Measurements from ENCODE around the gene ERN1. TPM values are rescaled to one million over a fixed set of nuclear protein-coding genes. Genes with fewer than 3 reads are reported as not detected.

Gene ERN1
- total and polyA plus RNA-seq, 4 donors: 8.3 to 34.2 (median 19.4) TPM

DNA sequence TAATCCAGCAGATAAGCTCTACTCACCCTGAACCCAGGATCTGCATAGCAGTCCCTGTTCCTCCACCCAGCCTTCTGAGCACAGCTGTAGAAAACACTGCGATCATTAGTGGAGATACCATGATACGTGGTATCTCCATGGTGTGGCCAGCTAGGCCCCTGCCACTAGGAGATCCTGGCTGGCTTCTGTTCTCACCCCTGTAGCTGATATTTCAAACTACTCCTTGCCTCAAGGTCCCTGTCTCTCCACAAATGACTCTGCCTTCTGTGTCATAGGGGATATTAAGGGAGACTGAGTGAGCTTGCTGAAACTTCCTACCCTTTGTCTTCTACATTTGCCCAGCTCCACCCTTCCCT, 44.3 kb downstream of the ERN1 start:
- H3K4me1 ChIP-seq (ENCODE audit: control insufficient read depth in 5 of 5, insufficient read depth in 5 of 5, low read length in 5 of 5): peaks cover 7 to 23% (median 11%) of the 10 kb centered on the region in 5 donors
- 75 to 86% methylated on average over 2 of the region's 2 CpGs for WGBS, 2 donors

GRCh38 chr17:64084940-64085649, 44.8 kb downstream of the ERN1 start:
- peaks cover 7 to 23% (median 9%) of the 10 kb centered on the region in 5 donors for H3K4me1 ChIP-seq (ENCODE audit: control insufficient read depth in 5 of 5, insufficient read depth in 5 of 5, low read length in 5 of 5)
- no peaks in the 10 kb centered on the region for H3K36me3 ChIP-seq (ENCODE audit: control insufficient read depth in 4 of 4, insufficient read depth in 4 of 4, low read length in 4 of 4)
- WGBS, 2 donors: 71 to 80% methylated on average over 8 of the region's 8 CpGs
- H3K9me3 ChIP-seq (ENCODE audit: control insufficient read depth in 4 of 4, insufficient read depth in 3 of 4, low read length in 3 of 4): peaks cover 0 to 2% (median 0%) of the 10 kb centered on the region in 4 donors
- ATAC-seq (ENCODE audit: insufficient read depth, low FRiP score) (no peak), DNase-seq (peak in 2 of 3 donors; percentile 29 to 69)
- H3K27ac ChIP-seq (ENCODE audit: low read depth in 1 of 2, low read length in 1 of 2): peak overlapping the region in 1 of 2 donors; percentile 44
- TF ChIP-seq CTCF (IDR thresholded peaks at IDR 0.05; ENCODE audit: control extremely low read depth, extremely low read depth): no peak
- H3K9ac ChIP-seq (ENCODE audit: insufficient read depth in 1 of 2, low read length in 2 of 2): no peak overlapping the region
- H3K4me3 ChIP-seq: no peak overlapping the region
- no peaks in the 10 kb centered on the region for H3K27me3 ChIP-seq (ENCODE audit: control insufficient read depth in 3 of 3, insufficient read depth in 3 of 3, low read length in 2 of 3)

More for the DNA sequence above, 44.3 kb downstream of the ERN1 start:
- Histone ChIP-seq H3K4me3 (no peak overlapping the region), H3K27me3 (ENCODE audit: control insufficient read depth in 3 of 3, insufficient read depth in 3 of 3, low read length in 2 of 3) (no peaks in the 10 kb centered on the region), H3K9ac (ENCODE audit: insufficient read depth in 1 of 2, low read length in 2 of 2) (no peak overlapping the region), H3K27ac (ENCODE audit: low read depth in 1 of 2, low read length in 1 of 2) (peak overlapping the region in 1 of 2 donors; percentile 44), H3K9me3 (ENCODE audit: control insufficient read depth in 4 of 4, insufficient read depth in 3 of 4, low read length in 3 of 4) (peaks cover 0 to 2% (median 0%) of the 10 kb centered on the region in 4 donors), H3K36me3 (ENCODE audit: control insufficient read depth in 4 of 4, insufficient read depth in 4 of 4, low read length in 4 of 4) (no peaks in the 10 kb centered on the region)
- no peak for DNase-seq
- ATAC-seq (ENCODE audit: insufficient read depth, low FRiP score): no peak
- TF ChIP-seq CTCF (IDR thresholded peaks at IDR 0.05; ENCODE audit: control extremely low read depth, extremely low read depth): no peak

GRCh38 chr17:64084086-64084939, 45.6 kb downstream of the ERN1 start:
- Histone ChIP-seq H3K4me1 (ENCODE audit: control insufficient read depth in 5 of 5, insufficient read depth in 5 of 5, low read length in 5 of 5) (peaks cover 7 to 23% (median 9%) of the 10 kb centered on the region in 5 donors), H3K9ac (ENCODE audit: insufficient read depth in 1 of 2, low read length in 2 of 2) (no peak overlapping the region), H3K4me3 (no peak overlapping the region), H3K9me3 (ENCODE audit: control insufficient read depth in 4 of 4, insufficient read depth in 3 of 4, low read length in 3 of 4) (peaks cover 0 to 2% (median 0%) of the 10 kb centered on the region in 4 donors), H3K27ac (ENCODE audit: low read depth in 1 of 2, low read length in 1 of 2) (peak overlapping the region in 1 of 2 donors; percentile 52), H3K27me3 (ENCODE audit: control insufficient read depth in 3 of 3, insufficient read depth in 3 of 3, low read length in 2 of 3) (no peaks in the 10 kb centered on the region), H3K36me3 (ENCODE audit: control insufficient read depth in 4 of 4, insufficient read depth in 4 of 4, low read length in 4 of 4) (peaks cover 0 to 5% (median 1%) of the 10 kb centered on the region in 4 donors)
- peak; percentile 19 for ATAC-seq (ENCODE audit: insufficient read depth, low FRiP score)
- TF ChIP-seq CTCF (IDR thresholded peaks at IDR 0.05; ENCODE audit: control extremely low read depth, extremely low read depth): no peak
- DNase-seq: no peak
- 38 to 53% methylated on average over 10 of the region's 10 CpGs for WGBS, 2 donors
